ENCODE results near the gene XIRP2.

GRCh38 chr2:167186465-167186864 is 298.2 kb downstream of the XIRP2 start:
- TF ChIP-seq CTCF (IDR thresholded peaks at IDR 0.05; ENCODE audit: control extremely low read depth in 1 of 3, insufficient read depth in 1 of 3, low read depth in 1 of 3, low read length in 3 of 3) (no peak), TAF1 (IDR thresholded peaks at IDR 0.05; ENCODE audit: low read depth, low read length) (no peak), EZH2 (IDR thresholded peaks at IDR 0.05; ENCODE audit: low read depth, low read length, severe bottlenecking) (no peak), JUND (IDR thresholded peaks at IDR 0.05; ENCODE audit: low read length) (no peak), EGR1 (IDR thresholded peaks at IDR 0.05; ENCODE audit: borderline replicate concordance, low read depth, low read length) (no peak), MAX (IDR thresholded peaks at IDR 0.05) (no peak), EP300 (IDR thresholded peaks at IDR 0.05; ENCODE audit: borderline replicate concordance in 1 of 2, low read depth in 2 of 2, low read length in 2 of 2) (no peak), RAD21 (IDR thresholded peaks at IDR 0.05 in 1 of 2, conservative IDR thresholded peaks at IDR 0.05 in 1 of 2; ENCODE audit: low read depth in 2 of 2, low read length in 2 of 2) (no peak)

Measured in H1 (cell line).